Stimulated activated CD8-positive, alpha-beta memory T cell treated with anti-CD3 and anti-CD28 coated beads, Interleukin-4, amount 100 ng/mL, for 48 hours (primary cell): ENCODE data around the gene GPX6.
"Not testable (repeated sequence)": the region's sequence is repeated elsewhere in the genome, so short reads cannot be mapped to it uniquely, and the experiment has no call there.

Experiments used
- DNase-seq: peaks from one replicate; pipeline ENCODE4 v3.0.0-alpha.2; 2020

The GPX6 gene, protein sequence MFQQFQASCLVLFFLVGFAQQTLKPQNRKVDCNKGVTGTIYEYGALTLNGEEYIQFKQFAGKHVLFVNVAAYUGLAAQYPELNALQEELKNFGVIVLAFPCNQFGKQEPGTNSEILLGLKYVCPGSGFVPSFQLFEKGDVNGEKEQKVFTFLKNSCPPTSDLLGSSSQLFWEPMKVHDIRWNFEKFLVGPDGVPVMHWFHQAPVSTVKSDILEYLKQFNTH

DNA sequence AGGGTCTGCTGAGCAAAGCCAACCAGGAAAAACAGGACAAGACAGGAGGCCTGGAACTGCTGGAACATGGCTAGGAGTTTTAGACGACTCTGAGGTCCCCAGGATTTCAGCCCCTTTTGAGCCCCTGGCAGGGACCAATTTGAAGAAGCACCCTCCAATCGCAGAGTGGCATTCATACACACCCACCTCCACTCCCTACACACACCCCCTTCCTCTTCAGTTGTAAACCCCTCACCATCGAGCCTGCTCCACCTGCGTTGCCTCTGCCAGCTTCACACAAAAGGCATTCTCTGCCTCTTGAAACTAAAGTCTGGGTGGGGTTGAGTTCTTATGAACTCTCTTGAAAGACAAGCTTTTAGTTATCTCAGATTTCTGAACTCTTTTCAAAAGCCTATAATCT is at the start of gene GPX6:
Gene GPX6 (minus strand): TSS at position 118 of the 400 bp plus-strand sequence. CDS start 50 bp downstream, at position 68.
- no peak for DNase-seq

DNA sequence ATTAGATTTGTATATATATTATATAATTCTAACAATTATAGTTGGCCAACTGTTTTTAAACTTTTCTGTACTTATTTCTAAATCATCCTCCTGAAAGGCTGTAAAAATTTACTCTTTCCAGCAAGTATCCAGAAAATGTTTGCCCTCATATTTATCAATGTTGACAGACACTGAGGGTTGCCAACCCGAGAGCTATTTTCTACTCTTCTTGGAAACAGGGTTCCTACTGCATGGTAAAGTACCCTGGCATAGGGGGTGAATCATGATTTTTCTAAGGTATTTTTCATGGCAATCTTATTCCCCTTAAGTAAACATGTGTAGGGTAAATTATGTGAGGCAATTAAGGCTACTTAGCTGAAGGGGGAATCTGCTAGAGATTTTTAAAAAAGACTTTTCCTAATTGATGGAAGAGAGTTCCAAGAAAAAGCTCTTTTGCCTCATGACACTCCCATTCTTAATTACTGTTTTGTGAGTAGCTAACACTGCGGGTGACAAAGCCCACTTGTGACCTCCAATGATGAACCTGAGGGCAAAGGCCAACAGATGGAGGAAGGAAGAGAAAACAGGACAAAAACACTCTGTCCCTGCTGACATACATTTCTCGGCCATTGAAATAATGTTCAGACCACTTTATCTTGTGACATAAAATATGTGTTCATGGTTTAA is 48.0 kb upstream of the GPX6 start:
- DNase-seq = no peak

DNA sequence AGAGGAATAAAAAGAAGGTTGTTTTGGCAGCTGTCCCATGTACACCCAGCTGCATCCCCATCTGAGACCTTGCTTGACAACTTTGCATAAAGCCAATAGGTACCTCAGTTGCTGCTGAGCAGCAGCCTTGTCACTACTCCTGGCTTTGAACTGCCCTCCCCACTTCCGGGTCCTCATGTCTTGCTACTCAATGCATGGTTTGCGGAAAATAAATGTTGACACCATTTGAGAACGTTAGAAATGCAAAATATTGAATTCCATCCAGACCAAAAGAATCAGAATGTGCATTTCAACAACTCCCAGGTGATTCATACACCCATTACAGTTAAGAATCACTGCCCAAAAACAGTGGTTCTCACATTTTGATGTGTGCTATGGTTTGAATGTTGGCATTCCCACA is 43.0 kb upstream of the GPX6 start:
- DNase-seq = no peak

DNA sequence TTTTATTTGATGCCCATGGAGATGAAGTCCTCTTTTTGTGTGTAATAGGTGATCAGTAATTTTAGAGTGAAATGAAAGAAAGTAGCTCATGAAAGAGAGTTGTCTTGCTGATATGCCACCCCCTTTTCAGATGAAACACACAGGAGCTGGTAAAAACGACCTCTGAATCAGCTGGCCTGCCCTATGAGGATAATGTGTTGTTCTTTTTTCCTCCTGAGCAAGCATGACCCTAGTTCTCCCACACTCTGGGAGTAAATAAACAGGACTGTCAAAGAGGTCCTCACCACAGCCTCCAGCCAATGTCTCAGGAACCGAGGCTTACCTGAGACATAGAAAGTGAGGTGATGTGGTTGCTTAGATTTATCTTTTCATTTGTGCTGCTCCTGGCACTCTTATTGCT is 39.5 kb upstream of the GPX6 start:
- no peak for DNase-seq

DNA sequence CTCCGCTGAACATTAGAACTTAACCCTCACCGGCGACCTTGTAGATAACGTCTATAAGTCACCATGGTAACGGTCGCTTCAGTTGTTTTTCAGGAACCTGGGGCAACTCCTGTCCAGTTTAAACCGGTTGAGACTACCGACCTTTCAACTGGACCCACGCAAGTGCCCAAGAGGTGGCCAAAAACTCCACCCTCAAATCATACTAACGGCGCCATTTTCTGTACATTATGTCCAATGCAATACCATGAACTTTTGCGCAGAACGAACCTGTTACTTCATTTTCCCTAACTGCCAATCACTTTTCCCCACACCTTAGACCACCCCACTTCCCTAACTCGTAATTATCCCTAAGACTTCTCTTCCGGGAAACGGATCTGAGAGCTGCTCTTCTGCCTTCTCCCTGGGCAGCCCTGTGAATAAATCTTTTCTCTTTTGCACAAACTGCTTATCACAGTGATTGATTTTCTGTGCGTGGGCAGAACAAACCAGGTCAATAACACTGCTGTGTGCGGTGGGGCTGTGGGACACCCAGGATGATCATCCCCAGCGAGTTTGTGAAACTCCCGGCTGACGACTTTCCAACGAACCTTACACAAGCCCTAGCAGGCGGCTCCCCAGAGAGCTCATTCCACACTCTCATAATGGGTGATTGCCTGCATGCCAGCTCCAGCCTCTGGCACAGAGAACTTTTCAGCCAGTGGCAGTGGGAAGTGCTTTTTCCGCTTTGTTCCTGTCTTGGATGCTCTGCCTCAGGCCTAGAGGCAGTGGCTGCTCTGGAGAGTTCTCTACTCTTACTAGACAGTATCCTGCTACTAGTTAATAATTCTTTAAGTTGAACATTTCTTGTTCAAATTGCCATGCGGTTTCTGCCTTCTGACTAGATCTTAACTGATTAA is 38.6 kb upstream of the GPX6 start:
- no peak for DNase-seq

DNA sequence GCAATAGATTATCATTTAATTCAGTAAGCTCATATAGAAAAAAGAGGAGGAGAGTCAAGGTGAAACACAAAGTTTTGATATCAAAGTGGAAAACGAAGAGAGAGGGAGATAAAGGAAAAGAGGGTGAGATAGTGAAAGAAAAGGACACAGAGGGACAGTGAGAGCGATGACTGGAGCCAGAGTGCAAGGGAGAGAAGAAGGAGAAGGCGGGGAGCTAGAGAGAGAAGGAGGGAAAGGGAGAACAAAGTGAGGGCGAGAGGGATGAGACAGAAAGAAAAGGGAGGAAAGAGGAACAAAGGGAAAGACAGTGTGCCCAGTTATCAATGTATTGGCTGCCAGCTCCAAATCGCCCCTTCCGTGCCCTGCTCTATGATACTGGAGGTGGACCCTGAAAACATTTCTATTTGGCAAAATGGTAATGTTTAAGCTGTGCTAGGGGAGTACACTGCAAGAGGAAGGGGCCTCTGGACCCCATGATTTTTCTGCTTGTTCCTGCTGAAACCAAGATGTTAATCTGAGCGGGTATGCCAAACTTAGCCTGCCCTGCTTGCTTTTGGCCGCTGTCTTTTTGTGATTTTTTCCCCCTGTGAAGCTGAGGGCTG is 37.9 kb upstream of the GPX6 start:
- DNase-seq = no peak

DNA sequence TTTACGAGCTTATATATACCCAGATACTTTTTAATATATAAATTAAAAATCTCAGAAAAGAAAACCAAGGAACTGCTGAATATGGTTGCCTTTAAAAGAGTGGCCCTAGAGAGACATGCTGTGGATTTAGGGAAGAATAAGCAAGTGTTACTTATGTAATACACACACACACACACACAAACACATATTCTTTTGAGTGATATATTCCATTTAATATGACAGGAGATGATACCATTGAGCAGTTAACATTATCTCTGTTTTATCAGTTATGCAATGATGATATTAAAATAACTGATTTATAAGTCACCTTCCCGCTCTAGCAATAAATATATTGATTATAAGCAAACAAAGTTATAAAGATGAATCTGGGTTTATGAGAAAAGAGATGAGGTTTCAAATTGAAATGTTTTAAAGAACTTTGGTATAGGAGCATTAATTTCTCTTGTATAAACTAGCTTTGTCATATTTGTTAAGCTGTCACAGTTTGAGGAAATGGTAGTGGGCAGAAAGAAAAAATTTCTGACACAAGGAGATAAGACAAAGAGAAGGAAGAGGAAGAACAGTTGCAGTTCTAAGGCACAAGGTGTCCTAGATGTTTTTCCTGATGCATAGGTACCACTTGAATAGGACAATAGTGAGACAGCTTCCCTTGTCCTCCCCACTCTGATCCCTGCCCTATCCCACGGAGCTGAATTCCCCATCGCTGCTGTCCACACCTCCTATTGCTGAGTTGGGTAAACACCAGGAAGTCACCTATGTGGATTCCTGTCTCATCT is 36.5 kb upstream of the GPX6 start:
- no peak for DNase-seq

DNA sequence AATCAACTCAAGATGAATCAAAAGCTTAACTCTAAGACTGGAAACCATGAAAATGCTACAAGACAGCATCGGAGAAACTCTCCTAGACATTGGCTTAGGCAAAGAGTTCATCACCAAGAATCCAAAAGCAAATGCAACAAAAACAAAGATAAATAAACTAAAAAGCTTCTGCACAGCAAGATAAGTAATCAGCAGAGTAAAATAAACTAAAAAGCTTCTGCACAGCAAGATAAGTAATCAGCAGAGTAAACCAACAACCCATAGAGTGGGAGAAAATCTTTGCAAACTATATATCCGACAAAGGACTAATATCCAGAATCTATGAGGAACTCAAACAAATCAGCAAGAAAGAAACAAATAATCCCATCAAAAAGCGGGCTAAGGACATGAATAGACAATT is 31.4 kb upstream of the GPX6 start:
- DNase-seq = not testable (repeated sequence)

DNA sequence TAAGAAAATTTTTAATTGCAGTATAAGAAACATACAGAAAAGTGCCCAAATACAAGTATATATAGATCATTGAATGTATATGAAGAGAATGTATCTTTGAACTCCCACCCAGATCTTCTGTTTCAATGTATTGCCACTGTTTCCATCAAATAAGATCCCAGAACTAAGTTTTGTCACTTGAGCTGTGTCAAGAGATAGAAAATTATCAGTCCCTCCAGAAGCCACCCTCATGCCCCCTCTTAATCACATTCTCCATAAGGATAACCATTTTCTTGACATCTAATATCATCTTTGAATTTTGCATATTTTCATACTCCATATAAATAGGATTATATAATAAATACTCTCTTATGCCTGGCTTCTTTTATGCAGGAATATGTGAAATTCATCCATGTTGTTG is 30.4 kb upstream of the GPX6 start:
- DNase-seq = no peak

DNA sequence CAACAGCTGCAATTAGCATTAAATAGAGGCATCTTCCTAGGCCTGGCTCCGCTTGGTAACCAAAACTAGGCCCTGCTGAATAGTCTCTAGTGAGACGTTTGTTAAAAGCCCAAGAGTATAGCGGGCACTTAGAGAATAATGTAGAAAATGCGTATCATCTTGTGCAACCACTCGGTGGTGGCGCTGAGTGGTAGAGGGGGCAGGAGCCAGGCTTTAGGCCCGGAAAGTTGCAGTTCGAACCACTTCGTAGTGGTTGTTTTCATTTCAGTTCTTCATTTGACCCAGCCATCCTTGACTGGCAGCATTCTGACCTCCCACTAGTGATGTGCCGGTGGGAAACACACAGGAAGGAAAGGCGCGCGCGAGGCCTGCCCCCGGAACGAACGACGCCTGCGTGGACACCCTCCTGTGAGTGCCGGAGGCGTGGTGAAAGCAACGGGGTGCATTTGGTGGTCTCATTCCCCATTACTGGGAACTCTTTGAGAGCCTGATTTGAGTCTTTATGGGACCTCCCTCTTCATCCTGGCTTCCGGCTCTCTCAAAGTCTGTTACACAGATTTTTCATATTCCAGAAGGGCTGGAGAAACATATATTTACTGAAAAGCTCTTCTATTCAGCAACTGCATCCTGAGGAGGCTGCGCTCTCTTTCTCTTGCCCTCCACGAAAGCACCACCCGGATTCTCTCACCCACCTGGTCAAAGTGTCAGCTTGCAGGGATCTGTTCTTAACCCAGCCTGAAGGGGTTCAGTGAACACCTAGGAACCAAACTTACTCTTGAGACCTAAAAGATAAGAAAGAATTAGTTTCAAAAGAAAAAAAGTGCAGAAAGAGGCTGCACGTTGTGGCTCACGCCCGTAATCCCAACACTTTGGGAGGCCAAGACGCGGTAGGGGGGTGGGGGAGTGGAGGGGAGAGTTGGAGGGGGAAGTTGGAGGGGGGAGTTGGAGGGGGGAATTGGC is 28.3 kb upstream of the GPX6 start:
- peak; percentile 50 for DNase-seq

DNA sequence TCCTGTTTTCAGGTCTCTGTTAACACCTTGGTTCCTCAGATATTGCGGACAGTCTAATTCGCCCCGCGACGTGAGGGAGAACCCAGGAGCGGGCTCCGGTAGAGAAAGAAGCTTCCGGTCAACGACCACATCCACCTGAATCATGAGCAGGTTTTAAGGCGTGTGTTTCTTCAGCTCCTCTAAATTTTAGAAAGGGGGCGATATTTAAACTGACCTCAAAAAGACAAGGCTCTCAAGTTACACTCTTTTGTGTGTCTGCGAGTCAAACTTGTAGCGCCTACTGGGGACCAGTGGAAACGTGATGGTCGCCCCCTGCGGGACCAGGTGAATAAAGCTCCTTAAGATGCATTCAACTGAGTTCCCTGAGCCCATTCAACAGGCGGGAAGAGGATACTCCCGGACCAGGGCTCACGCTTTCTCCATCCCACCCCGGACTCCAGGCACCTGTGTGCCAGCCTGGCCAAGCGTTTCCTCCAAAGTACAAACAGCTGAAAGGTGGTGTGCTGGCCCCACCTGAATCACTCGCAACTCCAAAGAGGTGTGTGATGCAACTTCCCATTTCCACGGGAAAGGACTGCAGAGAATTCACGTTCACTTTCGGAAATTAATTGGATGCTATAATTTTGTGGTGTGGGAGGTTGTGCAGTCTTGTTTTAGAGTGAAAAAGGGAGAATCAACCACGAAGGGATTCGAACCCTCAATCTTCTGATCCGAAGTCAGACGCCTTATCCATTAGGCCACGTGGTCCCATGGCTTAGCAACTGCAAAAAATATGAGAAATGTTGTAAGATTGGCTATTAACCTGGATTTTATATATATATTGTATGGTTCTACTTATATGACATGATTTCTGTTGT is 27.1 kb upstream of the GPX6 start:
- peak; percentile 68 for DNase-seq

DNA sequence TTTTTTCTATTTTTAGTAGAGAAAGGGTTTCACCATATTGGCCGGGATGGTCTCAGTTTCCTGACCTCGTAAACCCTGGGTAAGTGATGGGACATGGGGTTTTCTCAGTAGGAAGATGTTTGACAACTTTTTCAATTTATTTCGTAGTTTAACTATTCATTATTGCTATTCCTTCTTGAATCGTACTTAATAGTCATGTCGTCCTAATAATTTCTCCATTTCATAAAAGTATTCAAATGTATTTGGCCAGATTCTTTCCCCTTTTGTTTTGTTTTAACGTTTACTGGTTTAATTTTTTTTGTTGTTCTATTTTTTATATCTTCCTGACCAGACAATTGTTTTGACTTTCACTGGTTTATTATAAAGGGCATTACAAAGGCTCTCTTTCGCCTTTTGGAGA is 26.4 kb upstream of the GPX6 start:
- DNase-seq = no peak

DNA sequence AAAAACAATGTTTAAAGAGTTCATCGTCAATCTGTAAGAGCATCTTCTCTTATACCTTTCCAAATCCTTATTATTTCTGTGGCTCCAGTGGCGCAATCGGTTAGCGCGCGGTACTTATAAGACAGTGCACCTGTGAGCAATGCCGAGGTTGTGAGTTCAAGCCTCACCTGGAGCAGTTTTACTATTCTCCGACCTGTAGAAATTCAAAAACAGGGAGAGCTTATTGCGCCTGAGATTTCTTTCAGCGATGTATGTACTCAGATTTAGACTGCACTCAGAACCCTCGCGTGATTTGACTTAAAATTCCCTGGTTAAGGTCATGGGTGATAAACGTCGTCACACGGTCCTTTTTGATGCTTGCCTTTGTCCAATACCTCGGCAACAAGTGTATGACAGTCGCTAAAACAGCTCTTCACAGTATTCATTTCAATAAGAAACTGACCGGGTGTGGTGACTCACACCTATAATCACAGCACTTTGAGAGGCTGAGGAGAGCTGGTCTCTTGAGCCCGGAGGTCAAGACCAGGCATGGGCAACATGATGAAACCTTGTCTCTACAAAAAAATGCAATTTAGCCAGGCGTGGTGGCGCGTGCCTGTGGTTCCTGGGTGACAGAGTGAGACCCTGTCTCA is 22.0 kb upstream of the GPX6 start:
- DNase-seq = peak; percentile 44

DNA sequence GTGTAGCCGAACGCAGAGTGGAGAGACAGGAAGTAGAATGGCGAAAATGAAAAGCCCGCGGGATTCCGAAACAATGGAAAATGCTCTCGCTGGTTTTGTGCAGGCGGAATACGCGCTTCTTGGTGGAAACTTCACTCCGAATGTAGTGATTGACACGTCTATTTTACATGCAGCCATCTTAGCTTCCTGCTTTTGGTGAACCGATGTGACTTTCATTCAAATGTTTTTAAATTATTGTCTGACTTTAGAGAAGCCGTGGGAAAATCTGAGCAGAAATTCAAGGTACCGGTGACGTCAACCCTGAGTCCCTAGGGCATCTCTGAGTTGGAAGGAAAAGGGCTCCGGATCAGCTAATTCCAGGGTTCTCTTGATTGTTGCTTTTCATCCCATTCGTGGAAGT is 21.5 kb upstream of the GPX6 start:
- DNase-seq = no peak

DNA sequence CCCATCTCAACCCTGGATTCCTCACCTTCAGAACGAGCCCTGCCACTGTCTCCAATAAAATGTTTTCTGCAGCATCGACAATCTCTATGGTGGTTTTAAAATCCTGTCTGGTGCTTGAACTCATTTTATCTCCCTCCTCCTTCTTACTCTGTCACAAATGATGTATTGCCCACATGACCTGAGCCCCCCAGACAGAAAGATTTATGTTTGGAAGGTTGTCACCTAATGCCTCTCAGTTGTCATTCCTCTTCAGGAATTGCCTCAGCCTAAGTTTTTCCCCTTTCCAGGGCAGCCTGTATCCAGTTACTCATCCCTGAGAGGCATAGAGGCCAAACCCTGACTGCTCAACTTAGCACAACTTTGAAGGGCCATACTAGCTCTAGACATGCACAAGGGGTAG is 19.3 kb upstream of the GPX6 start:
- no peak for DNase-seq

DNA sequence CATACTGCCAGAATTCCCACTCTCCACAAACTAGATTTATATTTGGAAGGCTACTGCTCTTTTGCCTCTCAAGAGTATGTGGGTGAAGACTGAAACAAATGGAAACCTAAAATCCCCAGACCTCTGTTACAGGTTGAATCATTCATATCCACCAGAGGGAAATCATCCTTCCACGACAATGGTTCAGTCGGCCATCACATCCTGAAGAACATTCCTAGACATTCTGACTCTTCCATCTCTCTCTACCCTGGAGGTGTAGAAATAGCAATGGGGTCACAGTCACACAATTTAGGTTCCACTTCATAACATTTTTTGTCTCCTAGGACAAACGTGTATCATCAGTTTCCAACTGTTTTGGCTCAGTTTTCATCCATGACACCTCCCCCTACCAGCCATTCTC is 18.7 kb upstream of the GPX6 start:
- no peak for DNase-seq

DNA sequence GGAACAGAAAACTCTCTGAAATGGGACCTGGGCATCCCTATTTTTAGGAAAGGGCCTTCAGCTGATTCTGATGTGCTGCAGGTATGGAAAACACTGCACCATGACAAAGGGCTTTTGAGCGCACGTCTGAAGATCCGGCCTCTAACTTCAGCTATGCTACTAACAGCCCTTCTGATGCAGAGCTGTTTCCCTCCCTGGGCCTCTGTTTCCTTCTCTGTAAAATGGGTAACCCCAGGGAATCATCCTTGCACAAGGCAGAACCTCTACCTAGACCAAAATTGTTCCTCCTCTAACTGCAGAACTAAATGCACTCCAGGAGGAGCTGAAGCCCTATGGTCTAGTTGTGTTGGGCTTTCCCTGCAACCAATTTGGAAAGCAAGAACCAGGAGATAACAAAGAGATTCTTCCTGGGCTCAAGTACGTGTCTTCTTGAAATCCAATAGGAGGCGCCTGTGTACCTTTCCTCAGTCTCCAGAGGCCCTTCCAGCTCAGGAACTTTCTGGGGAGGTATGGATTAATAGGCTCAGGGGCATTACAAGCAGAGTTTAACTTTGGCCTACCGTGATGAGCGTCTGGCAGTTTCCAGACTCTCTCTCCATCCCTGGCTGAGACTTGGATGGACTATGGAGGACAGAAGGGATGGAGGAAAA is 16.0 kb upstream of the GPX6 start:
- no peak for DNase-seq

DNA sequence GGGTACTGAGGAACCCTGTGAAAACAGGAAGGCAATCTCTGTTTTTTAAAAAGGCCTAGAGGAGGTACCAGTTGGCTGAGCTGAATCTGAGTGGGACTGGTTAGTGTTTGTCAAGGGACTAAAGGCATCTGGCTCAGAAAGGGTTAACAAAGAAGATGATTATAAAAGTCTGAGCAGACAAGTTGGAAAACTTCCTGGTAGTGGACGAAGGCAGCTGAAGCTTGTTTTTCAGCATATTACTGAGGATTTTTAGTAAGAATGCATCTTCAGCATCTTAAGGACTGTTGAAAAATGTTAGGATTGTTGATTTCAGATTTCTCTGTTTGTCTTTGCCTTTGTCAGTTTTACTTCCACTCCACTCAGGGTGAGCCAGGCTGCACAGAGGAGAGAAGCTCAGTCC is 15.2 kb upstream of the GPX6 start:
- DNase-seq = no peak

DNA sequence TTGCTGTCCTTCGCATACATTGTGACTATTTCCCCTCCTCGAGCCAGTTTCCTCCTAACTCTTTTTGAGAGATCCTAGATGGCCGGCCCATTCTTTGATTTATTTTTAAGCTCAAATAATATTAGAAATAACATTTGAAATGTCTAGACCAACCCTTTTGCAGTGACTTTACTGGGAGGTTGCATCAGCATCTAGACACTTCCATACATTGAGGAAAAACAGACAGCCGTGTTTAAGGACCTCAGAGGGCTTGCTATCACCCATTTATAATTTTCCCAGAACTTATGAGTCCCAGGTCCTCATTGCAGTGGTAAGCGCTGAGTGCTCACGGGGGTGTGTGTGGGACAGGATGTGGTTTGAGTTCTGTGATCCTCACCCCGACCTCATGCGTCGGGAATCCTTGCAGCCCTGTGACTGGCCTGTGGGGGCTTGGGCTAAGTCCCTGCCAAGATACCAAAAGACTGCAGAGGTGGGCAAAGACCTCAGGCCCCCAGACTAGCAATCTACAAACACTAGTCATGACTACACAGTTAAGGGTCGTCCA is 10.0 kb upstream of the GPX6 start, which contains the start of gene GPX5:
Gene GPX5 (plus strand): TSS at position 386 of the 544 bp plus-strand sequence. CDS start 133 bp downstream, at position 519.
- DNase-seq = peak; percentile 35
